Esophagus mucosa (tissue), 1 donor: Measurements from ENCODE around the gene CAD. TPM values are rescaled to one million over a fixed set of nuclear protein-coding genes. Genes with fewer than 3 reads are reported as not detected.

Experiments
- ATAC-seq: fragments of 200-7000 bp; cut with Tn5 transposase; one replicate; pipeline ENCODE4 v1.9.1; 2020
- total RNA-seq: library from RNA; stranded (reverse); gene quantifications from one replicate; pipeline ENCODE4 v1.2.4, GENCODE V29; 2023
- donor health status: DM: yes; HTN: yes; CAD: no.

Gene CAD
- total RNA-seq, 1 donor from 2014 or later: 26.7 TPM

DNA sequence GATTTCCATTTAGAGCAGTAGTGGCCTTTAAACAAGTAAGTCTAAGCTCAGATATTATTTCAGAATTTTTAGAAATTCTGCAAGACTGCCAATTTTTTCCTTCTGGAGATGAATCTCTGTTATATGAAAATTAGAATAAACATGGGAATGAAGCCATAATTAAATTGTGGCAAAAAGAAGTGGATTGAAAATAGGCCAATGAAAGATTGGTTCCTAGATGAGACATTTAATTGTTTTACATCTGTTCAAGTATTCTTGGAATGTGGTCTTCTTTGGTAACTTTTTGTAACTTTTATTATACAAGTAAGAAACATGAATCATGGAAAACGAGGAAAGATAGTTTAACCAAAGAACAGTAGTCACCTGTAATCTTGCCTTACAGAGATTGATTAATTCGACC, 10.3 kb downstream of the CAD start:
- ATAC-seq: no peak

DNA sequence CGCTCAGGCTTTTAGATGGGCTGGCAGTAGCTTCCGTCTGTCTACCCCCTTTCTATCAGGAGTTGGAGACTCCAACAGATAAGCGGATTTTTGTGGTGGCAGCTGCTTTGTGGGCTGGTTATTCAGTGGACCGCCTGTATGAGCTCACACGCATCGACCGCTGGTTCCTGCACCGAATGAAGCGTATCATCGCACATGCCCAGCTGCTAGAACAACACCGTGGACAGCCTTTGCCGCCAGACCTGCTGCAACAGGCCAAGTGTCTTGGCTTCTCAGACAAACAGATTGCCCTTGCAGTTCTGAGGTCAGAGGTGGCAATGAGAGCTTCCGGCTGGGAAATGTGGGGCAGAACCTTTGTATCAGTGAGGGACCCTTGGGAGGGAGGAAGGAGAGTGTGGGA, 14.8 kb downstream of the CAD start:
- no peak for ATAC-seq

DNA sequence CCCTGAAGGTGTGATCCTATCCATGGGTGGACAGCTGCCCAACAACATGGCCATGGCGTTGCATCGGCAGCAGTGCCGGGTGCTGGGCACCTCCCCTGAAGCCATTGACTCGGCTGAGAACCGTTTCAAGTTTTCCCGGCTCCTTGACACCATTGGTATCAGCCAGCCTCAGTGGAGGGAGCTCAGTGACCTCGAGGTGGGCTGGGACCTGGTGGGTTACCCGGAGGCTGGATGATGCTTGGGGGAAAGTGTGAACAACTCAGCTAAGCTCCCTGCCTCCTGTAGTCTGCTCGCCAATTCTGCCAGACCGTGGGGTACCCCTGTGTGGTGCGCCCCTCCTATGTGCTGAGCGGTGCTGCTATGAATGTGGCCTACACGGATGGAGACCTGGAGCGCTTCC, 16.2 kb downstream of the CAD start:
- ATAC-seq: no peak

DNA sequence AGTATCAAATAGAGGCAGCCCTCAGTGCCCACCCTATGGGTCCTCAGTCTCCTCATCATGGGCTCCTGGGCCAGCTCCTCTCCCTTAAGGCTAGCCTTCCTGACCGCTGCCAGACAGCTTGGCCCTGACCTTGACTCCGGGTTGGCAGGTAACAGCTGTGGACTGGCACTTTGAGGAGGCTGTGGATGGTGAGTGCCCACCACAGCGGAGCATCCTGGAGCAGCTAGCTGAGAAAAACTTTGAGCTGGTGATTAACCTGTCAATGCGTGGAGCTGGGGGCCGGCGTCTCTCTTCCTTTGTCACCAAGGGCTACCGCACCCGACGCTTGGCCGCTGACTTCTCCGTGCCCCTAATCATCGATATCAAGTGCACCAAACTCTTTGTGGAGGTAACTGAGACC, 19.0 kb downstream of the CAD start:
- ATAC-seq: no peak

DNA sequence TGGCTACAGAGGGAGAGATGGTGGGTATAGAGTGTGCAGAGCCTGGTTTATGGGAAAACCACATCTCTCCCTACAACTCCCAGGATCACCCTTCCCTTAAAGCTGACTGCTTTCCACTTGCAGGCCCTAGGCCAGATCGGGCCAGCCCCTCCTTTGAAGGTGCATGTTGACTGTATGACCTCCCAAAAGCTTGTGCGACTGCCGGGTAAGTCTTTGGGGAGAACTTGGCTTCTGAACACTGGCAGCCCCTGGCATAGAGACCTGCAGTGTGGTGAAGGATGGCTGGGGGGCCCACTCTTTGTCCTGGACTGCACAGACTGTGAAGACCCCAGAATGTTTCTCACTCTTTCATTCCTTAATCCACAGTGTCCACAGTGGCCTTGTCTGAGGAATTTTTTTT, 19.5 kb downstream of the CAD start:
- ATAC-seq: no peak

DNA sequence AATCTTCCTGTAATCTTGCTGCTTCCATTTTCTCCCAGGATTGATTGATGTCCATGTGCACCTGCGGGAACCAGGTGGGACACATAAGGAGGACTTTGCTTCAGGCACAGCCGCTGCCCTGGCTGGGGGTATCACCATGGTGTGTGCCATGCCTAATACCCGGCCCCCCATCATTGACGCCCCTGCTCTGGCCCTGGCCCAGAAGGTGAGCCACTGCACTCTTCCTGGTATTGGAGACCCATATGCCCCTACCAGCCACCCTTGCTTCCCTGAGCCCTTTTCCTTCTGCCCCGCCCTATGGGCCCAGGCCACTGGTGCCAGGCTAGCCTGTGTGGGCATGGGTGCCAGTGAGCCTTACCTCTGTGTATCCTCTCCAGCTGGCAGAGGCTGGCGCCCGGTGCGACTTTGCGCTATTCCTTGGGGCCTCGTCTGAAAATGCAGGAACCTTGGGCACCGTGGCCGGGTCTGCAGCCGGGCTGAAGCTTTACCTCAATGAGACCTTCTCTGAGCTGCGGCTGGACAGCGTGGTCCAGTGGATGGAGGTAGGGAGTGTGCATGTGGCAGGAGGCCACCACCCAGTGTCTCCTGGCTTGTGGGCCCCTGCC, 20.3 kb downstream of the CAD start:
- ATAC-seq: no peak

DNA sequence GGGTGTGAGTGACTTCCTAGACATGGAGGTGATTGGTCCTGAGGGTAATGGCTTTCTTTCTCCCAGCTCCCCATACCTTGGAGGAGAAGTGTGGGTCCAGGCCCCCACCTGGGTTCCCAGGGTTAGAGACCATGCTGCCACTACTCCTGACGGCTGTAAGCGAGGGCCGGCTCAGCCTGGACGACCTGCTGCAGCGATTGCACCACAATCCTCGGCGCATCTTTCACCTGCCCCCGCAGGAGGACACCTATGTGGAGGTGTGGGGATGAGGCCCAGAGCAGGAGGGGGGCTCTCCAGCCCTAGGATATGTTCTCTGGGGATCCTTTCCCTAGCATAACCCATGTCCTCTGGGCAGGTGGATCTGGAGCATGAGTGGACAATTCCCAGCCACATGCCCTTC, 21.8 kb downstream of the CAD start:
- no peak for ATAC-seq

DNA sequence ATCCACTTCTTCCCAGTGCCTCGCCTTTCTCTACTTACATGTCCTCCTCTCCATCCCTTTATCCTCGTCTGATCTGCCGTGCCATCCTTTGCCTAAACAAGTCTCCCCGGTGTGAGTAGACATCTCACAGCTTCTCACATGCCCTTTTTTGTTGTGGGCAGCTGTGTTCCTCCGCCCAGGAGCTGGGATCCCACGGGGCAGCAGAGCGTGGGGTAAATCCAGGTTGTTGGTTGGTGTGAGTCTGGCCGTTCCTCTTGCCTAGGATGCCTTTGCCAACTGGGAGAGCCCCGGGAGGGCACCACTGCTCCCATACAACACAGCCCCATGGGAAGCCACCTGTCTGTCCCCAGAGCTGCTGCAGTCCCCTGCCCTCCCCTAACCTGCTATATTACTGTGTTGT, 23.2 kb downstream of the CAD start:
- ATAC-seq: no peak

DNA sequence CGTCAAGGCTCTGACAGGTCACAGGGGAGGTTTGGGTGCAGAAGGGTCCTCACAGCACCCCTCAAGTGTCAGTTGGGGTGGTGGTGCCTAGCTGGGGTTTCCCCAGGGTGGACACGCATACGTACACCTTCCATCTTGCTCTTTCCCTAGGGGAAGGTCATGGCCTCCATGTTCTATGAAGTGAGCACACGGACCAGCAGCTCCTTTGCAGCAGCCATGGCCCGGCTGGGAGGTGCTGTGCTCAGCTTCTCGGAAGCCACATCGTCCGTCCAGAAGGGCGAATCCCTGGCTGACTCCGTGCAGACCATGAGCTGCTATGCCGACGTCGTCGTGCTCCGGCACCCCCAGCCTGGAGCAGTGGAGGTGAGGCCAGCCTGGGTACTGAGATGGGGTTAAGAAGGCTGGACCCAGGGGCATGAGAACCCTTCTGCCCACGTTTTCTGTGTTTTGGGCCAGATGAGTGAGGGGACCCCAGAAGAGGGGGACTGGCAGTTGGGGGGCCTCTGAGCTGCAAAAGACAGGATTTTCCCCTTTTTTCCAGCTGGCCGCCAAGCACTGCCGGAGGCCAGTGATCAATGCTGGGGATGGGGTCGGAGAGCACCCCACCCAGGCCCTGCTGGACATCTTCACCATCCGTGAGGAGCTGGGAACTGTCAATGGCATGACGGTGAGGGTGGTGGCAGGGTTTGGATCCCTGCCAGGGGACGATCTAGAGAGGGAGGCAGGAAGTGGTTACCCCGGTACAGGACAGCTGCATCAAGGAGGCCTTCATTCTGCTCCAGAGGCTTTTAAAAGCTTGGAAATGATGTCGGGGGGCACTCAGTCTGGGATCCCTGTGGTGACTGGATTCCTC, 24.8 kb downstream of the CAD start:
- ATAC-seq: no peak

DNA sequence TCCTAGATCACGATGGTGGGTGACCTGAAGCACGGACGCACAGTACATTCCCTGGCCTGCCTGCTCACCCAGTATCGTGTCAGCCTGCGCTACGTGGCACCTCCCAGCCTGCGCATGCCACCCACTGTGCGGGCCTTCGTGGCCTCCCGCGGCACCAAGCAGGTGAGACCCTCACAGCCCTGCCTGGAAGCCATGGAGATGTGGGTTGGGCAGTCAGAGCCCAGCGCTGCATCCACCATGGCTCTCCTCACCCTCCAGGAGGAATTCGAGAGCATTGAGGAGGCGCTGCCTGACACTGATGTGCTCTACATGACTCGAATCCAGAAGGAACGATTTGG, 25.4 kb downstream of the CAD start:
- no peak for ATAC-seq

DNA sequence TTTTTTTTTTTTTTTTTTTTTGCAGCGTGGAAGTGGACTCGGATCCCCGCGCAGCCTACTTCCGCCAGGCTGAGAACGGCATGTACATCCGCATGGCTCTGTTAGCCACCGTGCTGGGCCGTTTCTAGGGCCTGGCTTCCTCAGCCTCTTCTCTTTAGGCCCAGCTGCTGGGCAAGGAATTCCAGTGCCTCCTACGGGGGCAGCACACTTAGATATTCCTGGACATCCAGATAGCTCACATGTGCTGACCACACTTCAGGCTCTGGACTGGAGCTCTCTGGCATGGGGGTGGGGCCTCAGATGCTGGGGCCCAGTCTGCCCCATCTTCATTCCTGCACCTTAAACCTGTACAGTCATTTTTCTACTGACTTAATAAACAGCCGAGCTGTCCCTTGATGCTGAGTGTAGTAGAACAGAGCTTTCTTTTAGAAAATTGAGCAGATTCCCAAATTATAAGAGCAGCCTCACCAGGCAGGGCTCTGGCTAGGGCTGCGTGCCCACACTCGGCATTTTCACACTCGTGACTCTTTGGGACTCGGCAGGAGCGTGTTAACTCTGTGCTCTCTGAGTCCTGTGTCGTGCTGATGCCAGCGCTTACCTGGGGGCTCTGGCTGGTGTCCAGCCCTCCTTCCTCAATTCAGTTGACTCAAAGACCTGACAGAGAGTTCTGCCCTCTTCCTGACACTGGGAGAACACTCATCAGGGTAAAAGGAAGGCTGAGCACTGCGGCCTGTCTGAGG, 26.4 kb downstream of the CAD start:
- no peak for ATAC-seq

DNA sequence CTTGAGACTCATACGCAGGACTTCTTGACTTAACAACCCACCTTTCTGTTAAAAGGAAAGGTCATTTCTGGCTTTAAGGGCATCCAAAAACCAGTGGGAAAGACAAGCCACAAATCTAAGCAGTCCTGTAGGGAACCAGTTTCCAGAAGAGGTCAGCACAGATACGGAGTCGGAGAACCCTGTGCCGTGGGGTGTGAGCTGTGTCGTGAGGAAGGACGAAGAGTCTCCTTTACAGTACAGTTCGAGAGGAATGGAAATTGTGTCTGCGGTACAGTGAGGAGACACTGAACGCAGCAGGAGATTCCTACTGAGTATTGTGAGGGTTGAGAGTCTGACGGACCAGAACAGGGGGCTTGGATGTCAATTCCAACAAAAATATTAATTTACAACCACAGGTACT, 27.9 kb downstream of the CAD start:
- no peak for ATAC-seq

DNA sequence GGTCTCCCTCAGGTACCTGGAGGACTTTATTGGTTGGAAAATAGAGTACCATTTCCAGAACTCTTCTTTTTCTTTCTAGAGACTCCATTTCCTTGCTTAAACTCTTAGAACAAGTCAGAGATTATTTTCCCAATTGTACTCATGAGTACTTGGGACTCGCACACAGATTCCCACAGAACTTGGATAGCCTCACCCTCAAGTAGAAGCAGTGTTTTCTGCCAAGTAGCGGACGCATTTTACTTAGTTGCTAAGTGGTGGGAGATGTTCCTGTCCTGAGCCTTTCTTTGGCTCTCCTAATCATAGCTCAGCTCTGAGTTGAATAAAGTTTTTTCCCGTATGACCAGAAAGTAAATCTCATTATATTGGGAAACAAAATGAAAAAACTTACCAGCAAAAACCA, 28.5 kb downstream of the CAD start:
- ATAC-seq: no peak

DNA sequence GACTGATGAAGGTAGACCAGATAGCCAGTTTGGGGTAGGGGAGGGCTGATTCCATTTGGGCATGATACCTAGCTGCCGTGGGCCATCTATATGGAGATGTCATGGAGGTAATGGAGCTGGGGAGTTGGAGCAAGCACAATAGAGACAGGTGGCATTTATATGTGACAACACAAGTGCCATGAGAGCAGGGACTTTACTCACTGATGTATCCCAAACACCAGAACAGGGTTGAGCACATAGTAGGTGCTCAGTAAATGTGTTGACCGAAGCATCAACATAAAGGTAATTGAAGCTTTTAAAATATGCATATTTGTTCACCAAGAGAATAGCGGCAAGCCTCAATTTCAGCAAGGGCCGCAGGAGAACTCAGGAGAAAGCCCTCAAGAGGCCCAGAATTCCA, 30.7 kb downstream of the CAD start:
- ATAC-seq: no peak

DNA sequence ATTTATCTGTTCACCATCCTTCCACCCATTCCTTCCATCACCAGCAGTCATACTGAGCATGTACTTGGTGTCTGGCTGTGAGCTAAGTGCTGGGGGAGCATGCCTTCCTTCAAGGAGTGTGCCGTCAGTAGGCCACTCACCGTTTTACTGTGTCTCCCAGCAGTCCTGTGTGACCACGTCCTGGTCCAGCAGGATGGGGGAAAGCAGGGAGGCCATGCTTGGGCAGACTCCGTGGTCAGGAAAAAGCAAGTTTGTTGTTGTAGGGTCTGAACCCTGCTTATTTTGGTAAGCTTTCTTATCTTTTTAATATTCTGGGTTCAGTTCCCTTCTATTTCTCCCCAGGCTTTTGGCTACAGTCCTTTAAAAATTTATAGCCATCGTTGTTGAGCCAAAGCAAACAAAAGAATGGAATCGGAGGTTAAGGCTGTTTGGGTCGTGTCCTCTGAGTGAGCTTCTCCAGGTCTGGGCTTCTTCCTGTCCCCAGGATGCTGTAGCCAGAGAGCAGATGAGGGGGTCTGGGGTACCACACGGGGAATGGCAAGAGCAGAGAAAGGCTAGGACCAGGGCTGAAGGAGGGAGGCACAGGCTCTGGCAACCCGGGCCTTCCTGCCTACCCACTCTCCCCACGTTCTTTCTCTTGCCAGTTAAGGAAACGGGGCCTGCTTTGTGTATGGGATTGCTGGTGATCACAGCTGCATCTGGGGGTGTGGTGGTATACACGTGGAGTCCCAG, 32.2 kb downstream of the CAD start:
- peak; percentile 29 for ATAC-seq

DNA sequence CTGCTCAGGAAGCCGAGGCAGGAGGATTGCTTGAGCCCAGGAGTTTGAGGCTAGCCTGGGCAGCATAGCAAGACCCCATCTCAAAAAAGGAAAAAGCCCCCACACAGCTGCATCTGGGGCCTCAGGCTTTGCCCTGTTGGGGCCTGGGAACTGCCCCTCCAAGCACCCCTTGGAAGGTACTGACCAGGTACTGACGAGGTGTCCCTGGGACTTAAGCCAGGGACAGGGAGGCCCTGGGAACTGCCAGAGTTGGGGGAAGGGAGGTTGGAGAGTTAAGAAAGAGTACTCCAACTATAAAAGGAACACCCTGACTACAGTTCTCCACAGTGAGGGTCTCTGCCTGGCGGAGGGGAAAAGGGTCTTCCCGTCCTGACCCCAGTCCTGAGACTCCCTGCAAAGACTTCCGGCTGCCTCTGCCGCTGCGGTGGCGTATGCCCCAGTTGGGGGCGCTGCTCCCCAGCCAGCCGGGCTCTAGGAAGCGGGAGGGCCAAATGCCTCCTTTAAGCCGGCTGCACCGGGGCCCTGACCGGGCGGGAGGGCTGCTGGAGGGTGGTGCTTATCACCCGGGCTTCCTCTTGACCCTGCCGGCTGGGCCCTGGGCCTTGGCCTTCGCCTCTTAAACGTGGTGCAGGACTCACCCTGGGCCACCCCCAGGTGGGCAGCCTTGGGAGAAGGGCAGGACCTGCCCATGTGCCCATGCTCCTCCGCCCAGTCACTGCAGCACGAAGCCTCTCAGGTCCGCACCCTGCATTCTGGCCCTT, 32.9 kb downstream of the CAD start:
- ATAC-seq: peak; percentile 62

DNA sequence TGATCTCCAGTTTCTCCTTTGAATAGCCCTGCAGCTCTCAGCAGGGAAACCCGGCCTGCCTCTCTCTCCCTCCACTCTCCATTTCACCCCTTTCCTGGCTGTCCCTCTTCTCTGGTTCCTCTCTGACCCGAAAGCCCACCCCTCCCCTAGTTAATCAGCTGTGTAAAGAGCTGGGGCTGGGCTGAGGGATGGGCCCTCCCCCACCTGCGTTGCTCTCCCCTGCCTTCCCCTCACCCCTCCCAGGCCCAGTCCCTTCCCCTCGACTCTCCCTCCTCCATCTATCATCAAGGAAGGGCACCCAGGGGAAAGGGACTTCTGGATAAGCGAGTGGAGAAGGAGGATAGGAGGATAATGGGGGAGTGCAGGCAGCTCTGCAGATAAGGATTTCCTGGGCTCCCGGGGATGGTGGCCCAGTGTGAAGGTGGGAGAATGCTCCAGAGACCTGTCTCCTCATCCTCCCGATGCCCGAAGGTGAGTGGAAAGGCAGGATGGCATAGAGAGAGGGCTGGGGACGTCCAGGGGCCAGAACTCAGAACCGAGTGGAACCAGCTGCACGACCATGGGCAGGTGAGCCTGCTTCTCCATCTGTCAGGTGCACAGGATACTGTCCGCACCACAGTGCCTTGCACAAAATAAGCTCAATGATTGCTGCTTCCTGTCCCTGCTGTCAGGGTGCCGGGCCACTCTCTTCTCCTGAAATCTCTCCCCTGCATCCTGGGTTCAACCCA, 33.6 kb downstream of the CAD start:
- ATAC-seq: no peak

DNA sequence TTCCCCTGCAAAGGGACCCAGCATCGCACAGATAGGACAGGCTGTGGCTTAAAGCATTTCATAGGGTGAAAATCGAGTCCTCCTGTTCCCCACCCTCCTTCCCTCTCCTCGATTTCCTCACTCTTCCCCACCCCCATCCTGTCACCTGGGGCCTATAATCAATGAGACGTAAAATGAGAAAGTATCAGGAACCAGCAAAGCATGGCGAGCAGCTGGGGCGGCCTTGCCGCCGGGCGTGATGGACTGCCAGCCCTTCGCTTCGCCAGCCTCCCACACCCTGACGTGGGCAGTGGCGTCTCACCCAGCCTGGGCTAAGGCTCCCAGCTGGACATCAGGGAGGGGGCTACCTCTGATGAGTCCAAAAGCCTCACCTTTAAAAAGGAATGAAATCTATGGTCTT, 34.6 kb downstream of the CAD start:
- ATAC-seq: no peak

DNA sequence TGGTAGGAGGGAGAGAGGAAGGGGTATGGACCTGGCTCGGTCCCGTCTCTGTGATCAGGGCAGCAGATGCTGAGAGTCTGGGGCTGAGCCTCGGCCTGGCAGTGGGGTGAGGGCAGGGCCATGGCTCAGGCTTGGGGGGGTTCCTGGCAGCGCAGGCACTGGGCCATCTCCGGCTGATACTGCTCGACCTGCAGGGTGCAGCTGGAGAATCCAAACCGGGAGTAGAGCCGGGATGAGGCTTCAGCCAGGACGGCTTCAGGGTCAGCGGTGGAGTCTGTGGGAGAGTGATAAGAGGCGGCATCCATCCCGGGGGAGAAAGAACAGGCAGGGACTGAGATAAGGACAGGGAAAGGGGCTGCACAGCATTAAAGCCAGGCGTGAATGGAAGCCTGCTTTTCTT, 38.0 kb downstream of the CAD start:
- ATAC-seq: no peak

DNA sequence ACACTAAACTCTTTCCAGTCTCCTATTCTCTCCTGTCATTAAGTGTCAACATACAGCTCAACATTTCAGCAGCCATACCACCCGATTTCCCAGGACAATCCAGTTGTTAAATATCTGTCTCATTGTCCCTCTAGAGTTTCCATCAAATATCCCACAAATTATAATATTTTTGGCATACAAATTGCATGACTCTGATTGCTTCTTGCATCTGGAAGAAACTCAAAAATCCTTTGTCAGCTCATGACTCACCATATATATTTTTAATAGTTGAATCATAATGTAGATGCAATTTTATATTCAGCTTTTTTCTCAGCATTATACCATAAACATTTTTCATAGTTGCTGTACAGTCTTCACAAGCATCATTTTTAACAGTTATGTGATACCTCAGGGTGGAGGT, 38.5 kb downstream of the CAD start:
- no peak for ATAC-seq

DNA sequence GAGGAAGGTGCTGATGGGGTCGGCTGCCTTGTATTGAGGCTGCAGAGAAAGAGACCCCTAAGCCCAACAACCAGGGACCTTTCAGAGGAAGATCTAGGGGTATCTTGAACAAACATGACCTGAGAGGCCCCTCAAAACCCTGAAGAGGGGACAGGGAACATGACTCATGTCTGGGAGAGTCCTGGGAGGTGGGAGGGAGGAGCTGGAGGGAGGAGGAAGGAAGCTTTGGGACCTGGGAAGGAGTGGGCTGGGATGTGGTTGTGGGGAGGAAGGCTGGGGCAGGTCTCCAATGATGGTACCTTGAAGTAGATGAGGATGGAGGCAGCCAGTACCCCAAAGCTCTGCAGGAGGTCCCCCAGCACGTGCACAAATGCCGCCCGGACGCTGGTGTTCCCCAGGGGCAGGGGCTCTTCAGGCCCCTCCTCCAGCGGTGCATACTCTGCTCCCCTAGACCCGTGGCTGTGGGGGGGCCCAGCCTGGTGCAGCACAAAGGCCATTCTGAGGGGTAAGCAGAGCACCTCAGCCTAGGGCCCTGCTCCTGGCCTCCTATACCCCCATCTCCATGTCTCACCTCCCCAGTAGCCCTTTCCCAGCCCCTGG, 39.8 kb downstream of the CAD start:
- no peak for ATAC-seq
